Measurements from ENCODE around the gene SLIT3. TPM values are rescaled to one million over a fixed set of nuclear protein-coding genes. Genes with fewer than 3 reads are reported as not detected.

Gene SLIT3
- total and polyA plus RNA-seq, 9 of the 15 experiments (the other 6 are each of a cell fraction or from before 2014, with no cell fraction given), result 0.01 to 0.04 TPM; not detected in 7

- no peak overlapping the region for H3K27ac ChIP-seq (ENCODE audit: extremely low read depth, low read depth, low read length)
- no peaks in the 10 kb centered on the region for H3K9me3 ChIP-seq (replicated peaks; ENCODE audit: control insufficient read depth, insufficient read depth, low read depth, low read length)
- BruUV-seq (replicated peaks), result no TSS peak
- no peaks in the 10 kb centered on the region for H3K79me2 ChIP-seq (ENCODE audit: control insufficient read depth, insufficient read depth, low read length)
- no peaks in the 10 kb centered on the region for H3K9me1 ChIP-seq (ENCODE audit: control insufficient read depth, insufficient read depth, low read length)
- FAIRE-seq (no peak), ATAC-seq (no peak), DNase-seq (ENCODE audit: extremely low read depth in 1 of 4, low spot score in 3 of 4) (no peak)
- in situ Hi-C loops (cut with MboI) (no loop called here), intact Hi-C loops (cut with micrococcal nuclease) (no loop called here)
- TF ChIP-seq POLR3G (IDR thresholded peaks at IDR 0.05; ENCODE audit: extremely low read depth, insufficient read length, insufficient replicate concordance) (no peak), SMAD2 (IDR thresholded peaks at IDR 0.05; ENCODE audit: low read depth, low read length) (no peak), NFYB (IDR thresholded peaks at IDR 0.05; ENCODE audit: extremely low read depth, insufficient read length) (no peak), GTF2F1 (IDR thresholded peaks at IDR 0.05; ENCODE audit: low read depth, low read length) (no peak), ZHX1 (conservative IDR thresholded peaks at IDR 0.05; ENCODE audit: low read length) (no peak), ZBTB43 (CRISPR knock-in tag; IDR thresholded peaks at IDR 0.05) (no peak), MLLT1 (IDR thresholded peaks at IDR 0.05) (no peak), ZC3H11A (IDR thresholded peaks at IDR 0.05; ENCODE audit: low read depth, low read length) (no peak), PYGO2 (tag; IDR thresholded peaks at IDR 0.05) (no peak), L3MBTL2 (IDR thresholded peaks at IDR 0.05) (no peak)
- H4K20me1 ChIP-seq (replicated peaks; ENCODE audit: control insufficient read depth, insufficient read depth, low read length), result no peaks in the 10 kb centered on the region
- no peak overlapping the region for H3K4me2 ChIP-seq (ENCODE audit: insufficient read depth, low read length)
- 0% methylated on average over 4 of the region's 4 CpGs for WGBS (ENCODE audit: insufficient coverage, low coverage, missing lambda C conversion rate)
- no peaks in the 10 kb centered on the region for H3K36me3 ChIP-seq (ENCODE audit: control insufficient read depth, insufficient read depth, low read length)
- H3K4me1 ChIP-seq (replicated peaks in 1 of 2; ENCODE audit: control insufficient read depth in 2 of 2, insufficient read depth in 2 of 2, low read length in 2 of 2), result no peaks in the 10 kb centered on the region
- no peak overlapping the region for H3K4me3 ChIP-seq
- ChIA-PET POLR2A (no interaction called here), CTCF (ENCODE audit: low intra/inter-chr PET ratio) (no interaction called here)
- no peak overlapping the region for H3K9ac ChIP-seq (ENCODE audit: insufficient read depth in 1 of 2, low read depth in 2 of 2, low read length in 2 of 2)
- no peak overlapping the region for H2AFZ ChIP-seq (ENCODE audit: low read depth, low read length)
- no peaks in the 10 kb centered on the region for H3K27me3 ChIP-seq (ENCODE audit: control insufficient read depth in 2 of 2, insufficient read depth in 2 of 2, low read length in 2 of 2)
These were observed 20.7 kb downstream of the SLIT3 start for GRCh38 chr5:169280286-169280685.
